Stimulated activated CD4-positive, alpha-beta T cell treated with anti-CD3 and anti-CD28 coated beads, TNF-alpha, amount 100 ng/mL, for 48 hours (primary cell): Measurements from ENCODE around the gene KIF1C.
A peak's percentile ranks its signal among the peaks of the same experiment; 100 is the strongest.
"Not testable (repeated sequence)": the region's sequence is repeated elsewhere in the genome, so short reads cannot be mapped to it uniquely, and the experiment has no call there.

Experiments
- DNase-seq, 3 donors: peaks; one replicate each; pipeline ENCODE4 v3.0.0-alpha.2; 2020; ENCODE audit warnings: low read depth in 3 of 3

KIF1C gene

DNA sequence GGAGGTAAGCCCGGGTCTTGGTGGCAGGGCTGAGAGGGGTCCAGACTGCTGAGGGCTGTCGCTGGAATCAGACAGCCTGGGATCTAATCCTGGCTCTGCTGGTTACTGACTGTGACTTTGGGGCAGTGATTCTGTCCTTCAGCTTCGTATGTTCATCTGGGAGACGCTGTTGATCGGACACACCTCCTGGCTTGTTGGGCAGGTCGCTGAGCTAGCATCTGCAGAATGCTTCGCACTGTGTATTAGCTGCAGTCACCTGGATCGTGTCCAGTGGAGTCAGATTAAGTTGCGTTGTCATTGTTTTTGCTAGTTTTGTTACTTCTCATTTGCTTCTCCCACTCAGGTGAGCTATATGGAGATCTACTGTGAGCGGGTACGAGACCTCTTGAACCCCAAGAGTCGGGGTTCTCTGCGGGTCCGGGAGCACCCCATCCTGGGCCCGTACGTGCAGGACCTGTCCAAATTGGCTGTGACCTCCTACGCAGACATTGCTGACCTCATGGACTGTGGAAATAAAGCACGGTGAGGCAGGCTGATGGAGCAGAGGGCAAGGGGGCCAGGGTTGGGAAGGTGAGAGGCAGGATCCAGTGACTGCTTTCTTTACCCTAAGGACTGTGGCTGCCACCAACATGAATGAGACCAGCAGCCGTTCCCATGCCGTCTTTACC, 4.5 kb downstream of the KIF1C start:
- no peak for DNase-seq

DNA sequence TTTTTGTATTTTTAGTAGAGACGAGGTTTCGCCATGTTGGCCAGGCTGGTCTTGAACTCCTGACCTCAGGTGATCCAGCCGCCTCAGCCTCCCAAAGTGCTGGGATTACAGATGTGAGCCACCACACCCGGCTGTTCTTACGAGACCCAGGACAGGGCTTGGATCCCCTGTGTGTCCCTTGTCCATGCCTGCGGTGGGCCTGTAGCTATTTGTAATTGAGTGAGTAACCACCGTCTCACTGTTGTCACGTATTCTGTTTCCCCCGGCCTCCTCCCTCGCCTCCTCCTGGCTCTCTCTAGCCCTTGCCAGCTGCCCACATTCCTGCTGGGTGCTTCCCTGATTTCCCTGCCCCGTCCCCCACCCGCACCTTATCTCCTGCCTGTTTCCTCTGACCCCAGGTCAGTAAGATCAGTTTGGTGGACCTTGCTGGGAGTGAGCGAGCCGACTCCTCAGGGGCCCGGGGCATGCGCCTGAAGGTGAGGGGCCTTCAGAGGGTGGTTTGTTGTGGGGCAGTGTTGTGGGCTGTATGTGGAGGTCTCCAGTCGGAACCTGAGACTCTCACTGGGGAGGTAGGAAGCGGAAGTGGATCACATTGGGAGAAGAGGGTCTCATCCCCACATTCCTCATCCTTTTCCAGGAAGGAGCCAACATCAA, 5.6 kb downstream of the KIF1C start:
- no peak for DNase-seq

DNA sequence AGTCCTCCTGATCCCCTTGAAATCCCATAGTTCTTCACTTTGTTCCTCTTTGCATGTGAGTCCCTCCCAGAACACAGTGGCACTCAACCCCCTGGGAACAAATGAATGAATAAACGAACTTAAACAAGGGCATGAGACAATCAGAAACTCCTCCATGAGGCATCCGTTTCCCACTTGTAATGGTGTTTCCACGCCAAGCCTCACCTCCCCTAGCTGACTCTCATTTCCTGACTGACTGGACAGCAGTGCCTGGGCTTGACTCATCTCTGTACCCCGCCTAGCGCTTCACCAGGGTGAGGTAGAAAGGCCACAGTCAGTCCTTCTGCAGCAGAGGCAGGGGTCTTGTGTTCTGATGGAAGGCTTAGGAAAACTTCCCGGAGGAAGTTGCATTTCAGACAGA, 14.2 kb downstream of the KIF1C start:
- no peak for DNase-seq

DNA sequence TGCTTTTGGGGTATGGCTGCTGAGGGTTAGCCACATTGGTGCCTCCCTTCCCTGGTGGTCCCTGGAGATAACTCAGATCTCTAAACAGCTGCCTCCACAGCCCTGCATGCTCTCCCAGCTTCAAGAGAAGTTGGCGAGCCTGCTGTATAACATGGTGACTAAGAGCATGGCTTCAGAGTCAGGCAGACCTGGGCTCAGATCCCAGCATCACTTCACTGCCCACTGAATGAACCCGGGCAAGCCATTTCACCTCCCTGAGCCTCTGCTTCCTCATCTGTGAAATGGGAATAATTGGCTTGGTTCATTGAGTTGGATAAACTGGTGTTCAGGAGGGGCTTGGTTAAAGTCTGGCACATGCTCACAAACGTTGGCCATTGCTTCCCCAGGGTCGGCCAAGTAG, 16.6 kb downstream of the KIF1C start:
- no peak for DNase-seq

DNA sequence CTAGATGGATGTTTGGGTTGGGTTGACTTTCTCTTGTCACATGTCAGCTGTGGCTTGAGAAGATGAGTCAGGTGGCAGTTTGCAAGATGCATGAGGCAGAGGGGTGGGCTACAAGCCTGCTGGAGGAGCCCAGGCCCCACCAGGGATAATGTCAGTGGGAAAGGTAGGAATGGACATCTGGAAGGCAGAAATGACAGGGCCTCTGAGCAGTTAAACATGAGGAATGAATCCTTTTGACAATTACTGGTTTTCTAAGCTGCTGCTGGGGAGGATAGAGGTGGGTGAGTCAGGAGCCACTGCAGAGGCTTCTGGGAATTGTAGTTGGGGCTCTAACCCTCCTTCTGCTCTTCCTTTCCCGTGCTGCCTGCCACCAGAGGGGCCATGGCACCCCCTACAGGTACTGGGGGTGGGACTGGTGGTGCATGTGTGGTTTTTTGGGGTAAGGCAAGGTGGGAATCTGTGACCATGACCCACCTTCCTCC, 21.8 kb downstream of the KIF1C start:
- DNase-seq = no peak

DNA sequence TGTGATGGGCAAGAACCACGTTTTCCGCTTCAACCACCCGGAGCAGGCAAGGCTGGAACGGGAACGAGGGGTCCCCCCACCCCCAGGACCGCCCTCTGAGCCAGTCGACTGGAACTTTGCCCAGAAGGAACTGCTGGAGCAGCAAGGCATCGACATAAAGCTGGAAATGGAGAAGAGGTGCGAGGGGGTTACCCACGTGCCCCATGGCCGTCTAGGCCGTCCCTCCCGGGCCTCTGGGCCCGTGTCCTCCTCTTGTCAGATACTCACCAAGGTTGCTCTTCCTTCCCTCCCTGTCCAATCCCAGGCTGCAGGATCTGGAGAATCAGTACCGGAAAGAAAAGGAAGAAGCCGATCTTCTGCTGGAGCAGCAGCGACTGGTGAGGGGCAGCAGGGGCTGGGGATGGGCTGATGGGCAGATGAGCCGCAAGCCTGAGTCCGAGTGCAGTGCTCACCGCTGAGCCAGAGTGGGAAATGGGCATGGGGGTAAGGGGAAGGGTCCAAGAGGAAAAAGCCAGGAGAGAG, 22.8 kb downstream of the KIF1C start:
- DNase-seq = no peak

DNA sequence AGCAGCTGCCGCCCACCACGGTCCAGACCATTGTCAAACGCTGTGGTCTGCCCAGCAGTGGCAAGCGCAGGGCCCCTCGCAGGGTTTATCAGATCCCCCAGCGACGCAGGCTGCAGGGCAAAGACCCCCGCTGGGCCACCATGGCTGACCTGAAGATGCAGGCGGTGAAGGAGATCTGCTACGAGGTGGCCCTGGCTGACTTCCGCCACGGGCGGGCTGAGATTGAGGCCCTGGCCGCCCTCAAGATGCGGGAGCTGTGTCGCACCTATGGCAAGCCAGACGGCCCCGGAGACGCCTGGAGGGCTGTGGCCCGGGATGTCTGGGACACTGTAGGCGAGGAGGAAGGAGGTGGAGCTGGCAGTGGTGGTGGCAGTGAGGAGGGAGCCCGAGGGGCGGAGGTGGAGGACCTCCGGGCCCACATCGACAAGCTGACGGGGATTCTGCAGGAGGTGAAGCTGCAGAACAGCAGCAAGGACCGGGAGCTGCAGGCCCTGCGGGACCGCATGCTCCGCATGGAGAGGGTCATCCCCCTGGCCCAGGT, 24.5 kb downstream of the KIF1C start:
- DNase-seq = no peak

DNA sequence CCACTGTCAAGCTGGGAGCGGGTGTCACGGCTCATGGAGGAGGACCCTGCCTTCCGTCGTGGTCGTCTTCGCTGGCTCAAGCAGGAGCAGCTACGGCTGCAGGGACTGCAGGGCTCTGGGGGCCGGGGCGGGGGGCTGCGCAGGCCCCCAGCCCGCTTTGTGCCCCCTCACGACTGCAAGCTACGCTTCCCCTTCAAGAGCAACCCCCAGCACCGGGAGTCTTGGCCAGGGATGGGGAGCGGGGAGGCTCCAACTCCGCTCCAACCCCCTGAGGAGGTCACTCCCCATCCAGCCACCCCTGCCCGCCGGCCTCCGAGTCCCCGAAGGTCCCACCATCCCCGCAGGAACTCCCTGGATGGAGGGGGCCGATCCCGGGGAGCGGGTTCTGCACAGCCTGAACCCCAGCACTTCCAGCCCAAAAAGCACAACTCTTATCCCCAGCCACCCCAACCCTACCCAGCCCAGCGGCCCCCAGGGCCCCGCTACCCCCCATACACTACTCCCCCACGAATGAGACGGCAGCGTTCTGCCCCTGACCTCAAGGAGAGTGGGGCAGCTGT, 25.9 kb downstream of the KIF1C start:
- DNase-seq = no peak

DNA sequence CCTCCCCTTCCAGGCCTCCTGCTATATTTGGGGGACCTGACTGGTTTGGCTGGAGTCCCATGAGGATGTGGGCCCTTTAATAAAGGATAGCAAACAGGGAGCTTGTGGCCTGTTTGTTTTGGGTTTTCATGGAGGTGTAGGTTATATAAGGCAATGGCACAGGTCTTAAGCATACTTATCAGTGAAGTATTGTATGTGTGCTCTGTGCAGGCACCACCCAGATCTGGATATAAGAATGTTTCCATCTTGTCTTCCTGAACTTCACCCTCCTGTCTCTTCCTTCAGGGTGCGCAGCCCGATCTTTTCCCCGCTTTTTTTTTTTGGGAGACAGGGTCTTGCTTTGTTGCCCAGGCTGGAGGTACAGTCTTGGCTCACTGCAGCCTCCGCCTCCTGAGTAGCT, 26.9 kb downstream of the KIF1C start:
- no peak for DNase-seq

DNA sequence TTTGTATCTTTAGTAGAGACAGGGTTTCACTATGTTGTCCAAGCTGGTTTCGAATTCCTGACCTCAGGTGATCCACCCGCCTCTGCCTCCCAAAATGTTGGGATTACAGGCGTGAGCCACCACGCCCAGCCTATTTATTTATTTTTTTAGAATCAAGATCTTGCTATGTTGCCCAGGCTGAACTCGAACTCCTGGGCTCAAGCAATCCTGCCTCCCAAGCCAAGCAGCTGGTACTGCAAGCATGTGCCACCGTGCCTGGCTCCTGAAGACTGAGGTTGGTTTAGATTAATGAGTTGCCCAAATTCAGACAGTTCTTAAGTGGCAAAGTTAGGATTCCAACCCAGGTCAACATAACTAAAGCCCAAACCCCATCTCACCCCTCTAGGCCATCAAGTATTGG, 29.5 kb downstream of the KIF1C start:
- no peak for DNase-seq

DNA sequence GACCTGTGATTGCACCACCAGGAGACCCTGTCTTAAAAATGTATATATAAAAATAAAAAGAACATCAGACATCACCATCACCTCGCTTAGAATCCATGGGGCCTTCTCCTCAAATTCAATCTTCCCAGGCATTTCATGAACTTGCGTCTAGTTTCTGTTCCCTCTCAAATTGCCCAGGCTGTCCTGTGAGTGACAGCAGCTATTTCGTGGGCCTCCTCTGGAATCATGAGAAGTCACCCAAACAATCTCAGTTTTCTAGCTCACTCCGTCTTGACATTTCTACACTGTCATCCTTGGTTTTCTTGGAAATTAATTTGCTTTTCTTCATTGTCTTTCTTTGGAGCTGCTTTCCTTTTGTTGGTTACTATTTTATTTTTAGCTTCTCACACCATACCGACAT, 30.2 kb downstream of the KIF1C start:
- no peak for DNase-seq

DNA sequence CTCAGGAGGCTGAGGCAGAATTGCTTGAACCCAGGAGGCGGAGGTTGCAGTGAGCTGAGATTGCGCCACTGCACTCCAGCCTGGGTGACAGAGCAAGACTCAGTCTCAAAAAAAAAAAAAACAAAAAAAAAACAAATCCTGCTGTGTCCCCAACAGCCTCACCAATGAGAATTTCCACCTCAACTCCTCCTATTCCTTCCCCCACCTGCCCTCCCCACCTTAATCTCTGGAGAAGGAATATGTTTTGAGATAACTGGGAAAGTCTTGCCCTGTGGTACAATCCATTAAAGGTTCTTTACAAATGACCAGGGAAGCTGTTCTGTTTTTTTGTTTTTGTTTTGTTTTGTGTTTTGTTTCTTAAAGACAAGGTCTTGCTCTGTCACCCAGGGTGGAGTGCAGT, 32.4 kb downstream of the KIF1C start:
- not testable (repeated sequence) for DNase-seq

DNA sequence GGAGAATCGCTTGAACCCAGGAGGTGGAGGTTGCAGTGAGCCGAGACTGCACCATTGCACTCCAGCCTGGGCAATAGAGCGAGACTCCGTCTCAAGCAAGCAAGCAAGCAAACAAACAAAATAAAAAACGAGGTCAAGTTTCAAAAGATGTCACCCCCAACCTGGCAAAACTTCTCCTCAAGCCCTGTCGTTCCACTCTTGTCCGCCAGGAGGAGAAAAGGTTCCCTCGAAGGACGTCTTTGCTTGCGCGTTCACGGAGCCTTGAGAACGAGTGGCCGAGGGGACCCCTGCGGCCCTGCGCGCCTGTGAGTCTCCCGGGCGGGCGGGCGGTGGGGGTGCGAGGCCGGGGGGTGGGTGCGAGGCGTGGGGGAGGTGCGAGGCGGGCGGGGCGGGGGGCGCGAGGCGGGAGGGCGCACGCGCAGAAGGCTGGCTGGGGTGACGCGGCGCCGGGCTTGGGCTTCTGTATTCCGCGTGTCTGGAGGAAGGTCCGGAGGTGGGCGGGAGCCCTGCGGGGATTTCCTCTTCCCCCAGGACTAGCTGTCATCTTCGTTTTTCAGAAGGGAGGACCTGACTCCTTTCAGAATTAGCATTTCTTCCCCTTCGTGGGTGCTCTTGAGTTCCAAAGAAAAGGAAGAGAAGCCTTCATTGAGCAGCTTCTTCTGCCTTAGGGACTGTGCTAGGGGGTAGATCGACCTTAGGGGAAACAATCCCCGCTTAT, 33.8 kb downstream of the KIF1C start:
- DNase-seq = peak; percentile 73 to 83 (median 73)

DNA sequence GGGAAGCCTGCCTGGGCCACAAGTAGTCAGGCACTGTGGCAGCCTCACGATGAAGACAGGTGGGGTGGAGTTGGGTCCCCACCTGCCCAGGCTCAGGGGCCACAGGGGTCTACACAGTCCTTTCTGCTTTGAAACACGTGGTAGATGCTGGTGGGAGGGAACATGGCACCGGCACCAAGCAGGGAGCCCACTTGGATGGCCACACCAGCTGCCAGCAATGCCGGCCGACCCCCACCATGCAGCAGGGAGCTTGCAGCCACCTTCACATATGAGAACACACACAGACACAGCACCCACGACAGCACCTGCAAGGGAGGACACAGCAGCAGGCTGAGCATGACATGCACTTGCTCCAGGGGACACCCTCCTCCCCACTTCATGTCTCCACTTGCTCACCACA, 35.1 kb downstream of the KIF1C start:
- DNase-seq = no peak

DNA sequence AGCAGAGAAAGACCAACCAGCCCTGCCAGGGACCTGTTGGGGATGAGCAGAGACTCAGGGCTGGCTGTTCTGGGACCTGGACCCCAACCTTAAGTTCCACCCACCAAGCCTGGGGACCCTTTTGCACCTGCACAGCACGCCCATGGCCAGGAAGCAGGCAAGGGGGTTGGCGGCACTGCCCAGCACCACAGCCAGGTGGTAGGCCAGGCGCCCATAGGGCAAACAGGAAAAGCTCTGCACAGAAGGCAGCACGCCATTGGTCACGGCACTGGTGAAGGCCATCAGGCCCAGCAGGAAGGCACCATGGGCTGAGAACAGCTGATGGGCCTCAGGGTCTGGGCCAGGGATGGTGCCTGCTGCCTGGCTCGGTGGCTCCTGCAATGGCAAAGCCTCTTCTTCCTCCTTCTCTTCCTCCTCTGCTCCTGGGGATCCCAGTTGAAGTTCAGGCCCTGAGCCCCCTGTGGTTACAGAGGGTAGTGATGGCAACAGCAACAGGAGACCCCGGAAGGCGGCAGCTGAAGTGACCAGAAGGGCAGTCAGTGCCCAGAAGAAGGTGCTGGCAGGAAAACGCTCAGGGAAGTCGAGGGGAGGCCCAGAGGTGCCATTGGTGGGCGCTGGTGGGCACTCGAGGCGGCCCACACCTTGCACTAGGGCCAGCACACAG, 35.7 kb downstream of the KIF1C start:
- no peak for DNase-seq

DNA sequence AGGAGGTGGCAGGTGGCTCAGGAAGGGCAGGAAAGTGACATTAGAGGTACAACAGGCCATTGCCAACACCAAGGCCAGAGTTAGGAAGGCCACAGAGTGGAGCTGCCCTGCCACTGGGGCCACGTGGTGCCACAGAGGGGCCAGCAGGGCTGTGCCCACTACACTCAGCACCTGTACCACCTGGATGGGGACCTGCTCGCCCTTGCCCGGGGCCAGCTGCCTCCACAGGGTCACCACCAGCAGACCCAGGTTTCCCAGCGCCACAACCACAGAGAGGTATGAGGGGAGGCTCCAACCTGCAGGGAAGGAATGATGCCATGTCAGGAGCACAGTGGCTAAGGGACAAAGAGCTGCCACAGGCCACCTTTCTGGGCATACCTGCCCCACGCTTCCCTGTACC, 36.3 kb downstream of the KIF1C start:
- no peak for DNase-seq

DNA sequence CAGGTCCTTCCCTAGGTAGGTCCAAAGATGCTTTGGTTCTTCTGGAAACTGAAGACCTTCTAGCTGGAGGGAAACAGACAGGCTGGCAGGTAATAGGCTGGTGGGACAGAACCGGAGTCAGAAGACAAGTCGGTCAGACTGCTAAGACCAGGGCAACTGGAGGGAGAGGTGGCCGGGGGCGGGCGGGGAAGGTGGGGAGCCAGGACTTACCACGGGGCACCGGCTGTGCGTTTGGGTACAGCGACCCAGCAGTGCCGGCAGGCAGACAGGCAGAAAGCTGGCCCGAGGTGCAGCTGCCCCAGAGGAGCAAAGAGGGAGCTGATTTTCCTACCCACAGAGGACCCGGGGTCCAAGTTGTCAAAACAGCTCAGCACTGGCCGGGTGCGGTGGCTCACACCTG, 36.9 kb downstream of the KIF1C start:
- DNase-seq = no peak

DNA sequence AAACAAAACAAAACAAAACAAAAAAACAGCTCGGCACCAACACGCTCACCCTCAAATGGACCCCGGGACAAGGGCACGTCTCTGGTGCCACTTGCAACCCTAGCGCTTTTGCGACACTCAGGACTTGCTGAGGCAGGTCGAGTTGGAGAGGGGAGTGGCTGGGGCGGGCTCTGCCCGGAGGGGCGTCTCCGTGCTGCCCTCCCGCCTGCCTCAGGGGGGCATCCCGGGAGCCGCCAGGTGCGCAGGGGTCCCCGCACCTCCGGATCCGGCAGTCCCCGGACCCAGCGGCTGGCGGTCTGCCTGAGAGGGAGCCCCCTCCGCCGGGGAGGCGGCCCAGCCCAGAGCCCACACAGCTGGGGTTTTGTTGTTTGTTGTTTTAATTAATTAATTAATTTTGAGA, 37.6 kb downstream of the KIF1C start, which contains the start of gene SLC52A1:
SLC52A1 (minus strand) TSS at position 112 of the 400 bp plus-strand sequence. CDS start 820 bp downstream, outside the sequence.
- no peak for DNase-seq

DNA sequence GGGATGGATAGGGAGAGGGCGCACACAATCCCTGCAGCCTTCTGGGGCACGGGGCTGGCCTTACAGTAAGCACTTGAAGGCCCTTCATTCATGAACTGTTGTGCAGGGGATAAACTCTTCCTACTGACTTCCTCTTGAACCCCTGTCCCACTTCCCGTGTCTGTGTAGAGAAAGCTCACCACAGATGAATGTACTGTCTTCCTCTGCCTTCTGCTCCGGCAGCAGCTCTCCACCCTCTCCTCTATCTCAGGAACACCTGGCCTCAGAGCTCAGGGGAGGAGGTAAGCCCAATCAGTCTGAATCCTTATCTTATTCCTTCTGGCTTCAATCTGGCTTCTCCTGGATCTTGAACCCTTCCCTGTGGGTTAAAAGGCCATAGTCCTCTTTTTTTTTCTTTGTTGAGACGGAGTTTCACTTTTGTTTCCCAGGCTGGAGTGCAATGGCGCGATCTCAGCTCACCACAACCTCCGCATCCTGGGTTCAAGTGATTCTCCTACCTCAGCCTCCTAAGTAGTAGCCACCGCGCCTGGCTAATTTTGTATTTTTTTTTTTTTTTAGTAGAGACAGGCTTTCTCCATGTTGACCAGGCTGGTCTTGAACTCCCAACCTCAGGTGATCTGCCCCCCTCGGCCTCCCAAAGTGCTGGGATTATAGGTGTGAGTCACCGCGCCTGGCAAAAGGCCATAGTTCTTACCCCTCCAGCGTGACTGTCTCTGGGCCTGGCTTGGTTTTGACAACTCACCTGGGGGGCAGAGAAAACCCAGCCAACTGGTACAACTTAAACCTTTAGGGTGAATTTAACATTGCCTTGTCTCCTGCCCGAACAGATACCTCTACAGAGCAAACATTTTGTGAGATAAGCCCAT, 44.6 kb downstream of the KIF1C start:
- peak in 1 of 3 donors; percentile 13 for DNase-seq

DNA sequence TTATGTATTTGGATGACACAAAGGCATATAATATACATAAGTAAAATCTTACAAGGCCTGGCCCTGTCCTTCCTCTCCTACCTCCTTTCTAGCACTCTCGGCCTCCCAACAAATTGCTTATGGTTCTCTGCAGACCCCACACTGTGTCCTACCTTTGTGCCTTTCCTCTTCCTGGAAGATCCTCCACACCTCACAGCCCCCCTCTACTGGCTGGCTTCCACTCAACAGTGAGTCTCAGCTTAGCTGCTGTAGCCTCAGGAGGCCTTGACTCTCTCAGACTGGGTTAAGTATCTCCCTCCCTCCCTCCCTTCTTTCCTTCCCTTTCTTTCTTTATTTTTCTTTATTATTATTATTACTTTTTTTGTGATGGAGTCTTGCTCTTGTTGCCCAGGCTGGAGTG, 45.8 kb downstream of the KIF1C start:
- DNase-seq = no peak

DNA sequence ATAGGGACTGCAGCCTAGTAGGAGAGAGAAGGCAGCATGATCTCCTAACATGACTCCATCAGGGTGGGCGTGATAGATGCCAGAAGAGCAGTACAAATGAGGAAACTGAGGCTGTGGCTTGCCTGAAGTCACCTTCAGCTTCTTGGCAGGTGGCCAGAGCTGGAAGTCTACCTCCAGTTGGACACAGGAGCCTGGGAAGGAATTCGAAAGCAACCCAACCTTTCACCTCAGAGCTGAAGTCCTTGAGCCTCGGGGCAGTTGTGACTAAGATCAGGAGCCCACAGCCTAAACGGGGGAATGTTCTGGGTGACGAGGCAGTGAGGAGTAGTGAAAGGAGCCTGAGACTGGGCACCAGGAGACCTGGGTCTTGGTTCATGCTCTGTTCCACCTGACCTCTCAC, 46.9 kb downstream of the KIF1C start:
- DNase-seq = no peak
